ENCODE data around the gene ZC3H4. TPM values are rescaled to one million over a fixed set of nuclear protein-coding genes. Genes with fewer than 3 reads are reported as not detected.
"Not testable (repeated sequence)": the region's sequence is repeated elsewhere in the genome, so short reads cannot be mapped to it uniquely, and the experiment has no call there.

Gene ZC3H4
- total RNA-seq, 4 donors from 2014 or later, result 16.4 to 26.2 (median 20.1) TPM

GRCh38 chr19:47089767-47090350 is 23.7 kb downstream of the ZC3H4 start:
- Histone ChIP-seq H3K9me3 (no peaks in the 10 kb centered on the region), H3K27ac (no peak overlapping the region), H3K36me3 (peaks cover 34 to 97% (median 49%) of the 10 kb centered on the region in 3 donors), H3K4me1 (peaks cover 5 to 21% (median 11%) of the 10 kb centered on the region in 3 donors), H3K27me3 (no peaks in the 10 kb centered on the region), H3K4me3 (no peak overlapping the region)
- TF ChIP-seq POLR2A (IDR thresholded peaks at IDR 0.05), result no peak
- TF ChIP-seq, protein P1, sequence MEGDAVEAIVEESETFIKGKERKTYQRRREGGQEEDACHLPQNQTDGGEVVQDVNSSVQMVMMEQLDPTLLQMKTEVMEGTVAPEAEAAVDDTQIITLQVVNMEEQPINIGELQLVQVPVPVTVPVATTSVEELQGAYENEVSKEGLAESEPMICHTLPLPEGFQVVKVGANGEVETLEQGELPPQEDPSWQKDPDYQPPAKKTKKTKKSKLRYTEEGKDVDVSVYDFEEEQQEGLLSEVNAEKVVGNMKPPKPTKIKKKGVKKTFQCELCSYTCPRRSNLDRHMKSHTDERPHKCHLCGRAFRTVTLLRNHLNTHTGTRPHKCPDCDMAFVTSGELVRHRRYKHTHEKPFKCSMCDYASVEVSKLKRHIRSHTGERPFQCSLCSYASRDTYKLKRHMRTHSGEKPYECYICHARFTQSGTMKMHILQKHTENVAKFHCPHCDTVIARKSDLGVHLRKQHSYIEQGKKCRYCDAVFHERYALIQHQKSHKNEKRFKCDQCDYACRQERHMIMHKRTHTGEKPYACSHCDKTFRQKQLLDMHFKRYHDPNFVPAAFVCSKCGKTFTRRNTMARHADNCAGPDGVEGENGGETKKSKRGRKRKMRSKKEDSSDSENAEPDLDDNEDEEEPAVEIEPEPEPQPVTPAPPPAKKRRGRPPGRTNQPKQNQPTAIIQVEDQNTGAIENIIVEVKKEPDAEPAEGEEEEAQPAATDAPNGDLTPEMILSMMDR (IDR thresholded peaks at IDR 0.05), result no peak
- DNase-seq, result no peak
- 92 to 97% methylated on average over 15 to 16 of the region's 21 CpGs for WGBS, 2 donors
- intact Hi-C loops (cut with DNase I), result no loop called here

DNA sequence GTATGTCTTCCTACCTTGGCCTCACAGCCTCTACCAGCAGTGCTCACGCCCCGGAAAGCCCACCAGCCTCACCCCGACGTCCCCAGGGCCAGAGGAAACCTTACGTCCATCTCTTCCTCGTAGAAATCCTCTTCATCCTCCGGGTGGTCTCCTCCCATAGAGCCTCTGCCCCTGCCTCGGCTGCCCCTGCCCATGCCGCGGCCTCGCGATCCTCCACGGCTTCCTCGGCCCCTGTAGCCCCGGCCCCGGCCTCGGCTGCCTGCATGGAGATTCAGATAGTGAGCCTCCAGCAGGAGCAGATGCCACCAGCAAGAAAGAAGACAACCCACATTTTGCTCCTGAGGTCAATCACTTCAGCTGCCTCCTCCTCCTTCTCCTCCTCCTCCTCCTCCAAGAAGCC is 27.3 kb downstream of the ZC3H4 start:
- 93 to 96% methylated on average over 13 to 16 of the region's 17 CpGs for WGBS, 2 donors
- H3K27ac ChIP-seq, result no peak overlapping the region

DNA sequence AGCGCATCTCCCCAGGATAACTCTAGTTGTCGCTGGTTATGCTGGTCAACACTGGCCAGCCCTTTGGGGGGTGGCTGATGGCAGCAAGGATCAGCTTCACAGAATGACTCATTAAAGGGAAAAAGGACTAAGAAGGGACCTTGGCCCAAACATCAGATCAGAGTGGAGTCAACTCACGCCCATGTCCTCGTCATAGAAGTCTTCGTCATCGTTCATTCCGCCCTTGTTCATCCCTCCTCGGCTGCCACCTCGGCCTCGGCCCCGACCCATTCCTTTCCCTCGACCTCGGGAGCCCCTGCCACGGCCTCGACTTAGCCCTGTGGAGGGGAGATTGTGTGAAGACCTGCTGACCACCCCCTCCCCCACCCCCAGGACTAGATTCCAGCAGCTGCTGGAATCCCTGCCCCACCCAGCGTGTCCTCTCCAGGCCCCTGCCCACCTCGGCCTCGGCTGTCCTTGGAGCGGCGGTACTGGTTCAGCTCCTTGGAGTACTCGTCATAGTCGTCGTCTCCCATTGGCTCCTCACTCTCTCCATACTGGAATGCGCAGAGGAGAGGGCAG is 28.6 kb downstream of the ZC3H4 start:
- Histone ChIP-seq H3K4me1 (peaks cover 0 to 3% (median 0%) of the 10 kb centered on the region in 3 donors), H3K4me3 (no peak overlapping the region), H3K36me3 (peaks cover 50 to 100% (median 88%) of the 10 kb centered on the region in 3 donors), H3K27me3 (no peaks in the 10 kb centered on the region), H3K9me3 (no peaks in the 10 kb centered on the region), H3K27ac (no peak overlapping the region)
- no peak for DNase-seq
- intact Hi-C loops (cut with DNase I), result no loop called here
- 91 to 94% methylated on average over 20 to 21 of the region's 24 CpGs for WGBS, 2 donors
- no peak for TF ChIP-seq POLR2A (IDR thresholded peaks at IDR 0.05)
- TF ChIP-seq, protein P1 (IDR thresholded peaks at IDR 0.05), result no peak

More for the DNA sequence above, 27.3 kb downstream of the ZC3H4 start:
- Histone ChIP-seq H3K4me3 (no peak overlapping the region), H3K9me3 (no peaks in the 10 kb centered on the region), H3K36me3 (peaks cover 54 to 100% (median 81%) of the 10 kb centered on the region in 3 donors), H3K27me3 (no peaks in the 10 kb centered on the region), H3K4me1 (no peaks in the 10 kb centered on the region)
- no peak for TF ChIP-seq POLR2A (IDR thresholded peaks at IDR 0.05)
- TF ChIP-seq, protein P1 (IDR thresholded peaks at IDR 0.05), result no peak
- DNase-seq, result no peak
- intact Hi-C loops (cut with DNase I), result no loop called here

DNA sequence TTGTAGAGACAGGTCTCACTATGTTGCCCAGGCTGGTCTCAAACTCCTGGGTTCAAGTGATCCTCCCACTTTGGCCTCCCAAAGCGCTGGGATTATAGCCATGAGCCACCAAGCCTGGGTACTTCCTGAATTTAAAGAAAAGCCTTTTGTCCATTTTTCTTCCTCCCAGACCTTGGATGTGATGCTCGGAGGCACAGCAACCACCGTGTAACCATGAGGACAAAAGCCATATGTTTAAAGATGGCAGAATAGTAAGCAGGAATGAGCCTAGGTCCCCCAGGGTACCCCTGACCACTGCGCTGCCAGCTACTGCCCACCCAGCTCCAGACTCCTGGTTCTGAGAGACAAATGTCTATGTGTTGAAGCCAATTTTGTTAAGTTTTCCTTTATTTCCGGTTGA is 31.1 kb downstream of the ZC3H4 start:
- no peaks in the 10 kb centered on the region for H3K27me3 ChIP-seq
- H3K4me3 ChIP-seq, result no peak overlapping the region
- 91 to 98% methylated on average over 5 of the region's 5 CpGs for WGBS, 2 donors
- H3K36me3 ChIP-seq, result peaks cover 39 to 98% (median 76%) of the 10 kb centered on the region in 3 donors
- H3K4me1 ChIP-seq, result peaks cover 0 to 9% (median 4%) of the 10 kb centered on the region in 3 donors
- TF ChIP-seq POLR2A (IDR thresholded peaks at IDR 0.05), result no peak
- TF ChIP-seq, protein P1 (IDR thresholded peaks at IDR 0.05), result no peak
- H3K9me3 ChIP-seq, result no peaks in the 10 kb centered on the region
- no peak overlapping the region for H3K27ac ChIP-seq
- intact Hi-C loops (cut with DNase I), result no loop called here
- DNase-seq, result no peak

DNA sequence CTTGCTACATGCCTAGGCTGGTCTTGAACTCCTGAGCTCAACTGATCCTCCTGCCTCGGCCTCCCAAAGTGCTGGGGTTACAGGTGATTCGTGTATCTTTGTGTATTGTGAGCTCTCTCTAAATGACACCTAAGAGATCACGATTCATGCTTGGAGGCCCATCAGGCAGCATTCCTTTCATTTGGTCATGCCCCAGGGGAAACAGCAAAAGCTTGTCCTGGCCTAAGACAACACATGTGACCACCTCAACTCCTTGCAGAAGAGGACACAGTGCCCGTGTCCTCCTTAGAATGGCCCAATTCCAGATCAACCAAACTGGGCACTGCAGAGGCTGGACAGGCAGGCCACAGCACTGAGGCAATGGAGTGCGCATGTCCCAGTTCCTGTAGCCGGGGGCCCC is 32.5 kb downstream of the ZC3H4 start:
- intact Hi-C loops (cut with DNase I), result loop anchor here (2.0 kb wide), 1 partner anchor 42 kb away; no protein-coding TSS in a partner anchor
- TF ChIP-seq, protein P1 (IDR thresholded peaks at IDR 0.05), result no peak
- no peak for TF ChIP-seq POLR2A (IDR thresholded peaks at IDR 0.05)
- DNase-seq, result no peak
- Histone ChIP-seq H3K27me3 (no peaks in the 10 kb centered on the region), H3K9me3 (no peaks in the 10 kb centered on the region), H3K4me1 (peaks cover 0 to 9% (median 4%) of the 10 kb centered on the region in 3 donors), H3K4me3 (no peak overlapping the region), H3K36me3 (peaks cover 42 to 98% (median 78%) of the 10 kb centered on the region in 3 donors), H3K27ac (no peak overlapping the region)
- 69 to 70% methylated on average over 4 to 5 of the region's 6 CpGs for WGBS, 2 donors

DNA sequence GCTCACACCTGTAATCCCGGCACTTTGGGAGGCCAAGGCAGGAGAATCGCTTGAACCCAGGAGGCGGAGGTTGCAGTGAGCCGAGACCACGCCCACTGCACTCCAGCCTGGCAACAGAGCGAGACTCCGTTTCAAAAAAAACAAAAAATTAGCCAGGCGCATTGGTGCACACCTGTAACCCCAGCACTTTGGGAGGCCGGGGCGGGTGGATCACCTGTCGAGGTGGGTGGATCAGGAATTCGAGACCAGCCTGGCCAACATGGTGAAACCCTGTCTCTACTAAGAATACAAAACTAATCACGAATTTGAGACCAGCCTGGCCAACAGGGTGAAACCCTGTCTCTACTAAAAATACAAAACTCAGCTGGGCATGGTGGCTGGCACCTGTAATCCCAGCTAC is 35.2 kb downstream of the ZC3H4 start:
- H3K4me3 ChIP-seq; H3K9me3 ChIP-seq; H3K27ac ChIP-seq; intact Hi-C loops (cut with DNase I); H3K27me3 ChIP-seq; DNase-seq; H3K4me1 ChIP-seq: not testable (repeated sequence)
- WGBS, 2 donors, result 92 to 98% methylated on average over 12 to 13 of the region's 13 CpGs
- H3K36me3 ChIP-seq, result peaks cover 32 to 98% (median 62%) of the 10 kb centered on the region in 3 donors
